K562 (cell line): ENCODE data around the gene SEC24B. TPM values are rescaled to one million over a fixed set of nuclear protein-coding genes. Genes with fewer than 3 reads are reported as not detected.

Source experiments
- ARID2 ChIP-seq: fragments of 450-650 bp; IDR thresholded peaks from 2 replicates; pipeline ENCODE4 v1.6.1; 2017; ENCODE audit warnings: antibody characterized with exemption, mild to moderate bottlenecking
- CTBP1 ChIP-seq: fragments of 450-650 bp; IDR thresholded peaks from 2 replicates; pipeline ENCODE4 v1.6.1; 2016; ENCODE audit warnings: borderline replicate concordance
- CXXC5 ChIP-seq: fragments of 250-450 bp; sonication (Bioruptor Pico); IDR thresholded peaks from 2 replicates; pipeline ENCODE4 v1.8.0; 2022; ENCODE audit warnings: inconsistent platforms, mild to moderate bottlenecking, moderate library complexity
- EZH2 ChIP-seq: IDR thresholded peaks from 2 replicates; pipeline ENCODE4 v1.6.1; 2012; ENCODE audit warnings: low read depth, mild to moderate bottlenecking, inconsistent platforms, low read length, borderline replicate concordance
- LARP7 ChIP-seq: fragments of 450-650 bp; IDR thresholded peaks from 2 replicates; pipeline ENCODE4 v1.6.1; 2016
- MAFF ChIP-seq: IDR thresholded peaks from 2 replicates; pipeline ENCODE4 v1.6.1; 2012; ENCODE audit warnings: low read length, improper control_type of control experiment
- MCM3 ChIP-seq: fragments of 450-650 bp; IDR thresholded peaks from 2 replicates; pipeline ENCODE4 v1.6.1; 2016
- NONO ChIP-seq, 2 experiments: fragments of 200-400 bp in 1 of 2; fragments of 450-650 bp in 1 of 2; formaldehyde crosslinking in 1 of 2; IDR thresholded peaks; 2 replicates each; pipeline ENCODE4 v1.6.1; 2017; ENCODE audit warnings: low read depth in 2 of 2, mild to moderate bottlenecking in 2 of 2, moderate library complexity in 2 of 2, low read length in 1 of 2
- PHF8 ChIP-seq: fragments of 200-600 bp; sonication (generic); IDR thresholded peaks from 2 replicates; pipeline ENCODE4 v1.6.1; 2012; ENCODE audit warnings: mixed run types, mild to moderate bottlenecking, inconsistent platforms, low read length, moderate library complexity, borderline replicate concordance
- RBM25 ChIP-seq: fragments of 200-400 bp; formaldehyde crosslinking; IDR thresholded peaks from 2 replicates; pipeline ENCODE4 v1.6.1; 2018; ENCODE audit warnings: low read length, low read depth, moderate library complexity; ENCODE audit not compliant: severe bottlenecking
- TBP ChIP-seq: optimal IDR thresholded peaks from 2 replicates; pipeline ENCODE3; 2011; ENCODE audit warnings: low read depth, low read length, improper control_type of control experiment
- ZNF175 ChIP-seq: fragments of 200-800 bp; sonication (Bioruptor generic); IDR thresholded peaks from 2 replicates; pipeline ENCODE4 v1.6.1; 2016; ENCODE audit warnings: low read depth, mild to moderate bottlenecking, missing genetic modification characterization, missing compliant biosample characterization
- ZNF584 ChIP-seq: fragments of 200-800 bp; sonication (Bioruptor generic); IDR thresholded peaks from 2 replicates; pipeline ENCODE4 v1.6.1; 2016; ENCODE audit warnings: low read depth, mild to moderate bottlenecking, missing genetic modification characterization, missing compliant biosample characterization
- polyA plus RNA-seq, 8 experiments: library from polyadenylated mRNA; depleted of rRNA in 4 of 8; stranded (reverse) in 5 of 8; unstranded in 3 of 8; fragments of >200 nt; fragmentation: Nextera tagmentation in 2 of 8; fragmentation: Illumina TruSeq in 1 of 8; extraction: Ambion mirVana in 2 of 8; extraction: Trizol in 1 of 8; gene quantifications; 2 replicates each; pipeline versions ENCODE4 v1.2.1 to v1.2.3, GENCODE V29; 2011 to 2014; ENCODE audit warnings: inconsistent platforms in 1 of 8, missing spikeins in 1 of 8
- total RNA-seq, 7 experiments: library from RNA; depleted of rRNA in 6 of 7; stranded (reverse); fragments of >200 nt in 6 of 7; fragmentation: Illumina TruSeq in 2 of 7; extraction: Trizol in 2 of 7; gene quantifications; 2 replicates each; pipeline versions ENCODE4 v1.2.1 to v1.2.3, GENCODE V29; 2011 to 2021; ENCODE audit warnings: low replicate concordance in 1 of 7
- TF ChIP-seq, protein P1 (sequence below): fragments of 450-650 bp; formaldehyde crosslinking; IDR thresholded peaks from 2 replicates; pipeline ENCODE4 v1.4.0; 2020; ENCODE audit warnings: mild to moderate bottlenecking, mixed read lengths
- TF ChIP-seq, protein P2 (sequence below): fragments of 450-650 bp; IDR thresholded peaks from 2 replicates; pipeline ENCODE4 v1.6.1; 2016; ENCODE audit warnings: low read depth

The SEC24B gene
- total and polyA plus RNA-seq, 9 of the 15 experiments (the other 6 are each of a cell fraction or from before 2014, with no cell fraction given): 6.3 to 46.4 (median 17.1) TPM

DNA sequence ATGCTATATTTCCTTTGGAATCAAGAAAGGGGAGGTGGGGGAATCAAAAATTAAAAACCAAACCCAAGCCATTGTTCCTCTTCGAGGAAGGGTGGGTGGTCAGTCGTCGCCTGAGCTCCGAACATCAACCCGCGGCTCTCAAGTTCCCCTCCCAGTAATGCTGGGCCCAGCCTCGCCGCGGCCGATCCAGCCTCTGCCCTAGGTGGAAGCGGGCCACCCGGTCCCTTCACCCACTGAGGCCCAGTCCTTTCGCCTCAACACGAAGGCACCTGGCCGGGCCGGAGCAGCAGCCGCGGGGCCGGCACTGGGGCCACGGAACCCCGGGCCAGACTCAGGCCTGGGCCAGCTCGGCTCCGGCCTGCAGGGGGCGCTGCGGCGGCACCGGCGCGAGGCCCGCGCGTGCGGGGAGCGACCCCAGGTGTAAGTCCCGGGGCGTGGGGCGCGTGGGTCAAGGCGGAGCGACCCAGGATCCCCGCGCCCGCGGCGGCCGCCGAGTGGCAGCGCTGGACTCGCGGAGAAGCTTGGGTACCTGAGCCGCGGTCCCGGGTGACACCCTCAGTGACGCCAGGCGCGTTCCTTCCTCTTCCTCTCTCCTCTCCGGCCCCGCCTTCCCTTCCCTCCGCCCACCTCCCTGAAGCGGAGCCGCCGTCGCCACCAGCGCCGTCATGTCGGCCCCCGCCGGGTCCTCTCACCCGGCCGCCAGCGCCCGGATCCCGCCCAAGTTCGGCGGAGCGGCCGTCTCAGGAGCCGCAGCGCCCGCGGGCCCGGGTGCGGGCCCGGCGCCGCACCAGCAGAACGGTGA, at the start of gene SEC24B (continued):
- TF ChIP-seq, protein P1, sequence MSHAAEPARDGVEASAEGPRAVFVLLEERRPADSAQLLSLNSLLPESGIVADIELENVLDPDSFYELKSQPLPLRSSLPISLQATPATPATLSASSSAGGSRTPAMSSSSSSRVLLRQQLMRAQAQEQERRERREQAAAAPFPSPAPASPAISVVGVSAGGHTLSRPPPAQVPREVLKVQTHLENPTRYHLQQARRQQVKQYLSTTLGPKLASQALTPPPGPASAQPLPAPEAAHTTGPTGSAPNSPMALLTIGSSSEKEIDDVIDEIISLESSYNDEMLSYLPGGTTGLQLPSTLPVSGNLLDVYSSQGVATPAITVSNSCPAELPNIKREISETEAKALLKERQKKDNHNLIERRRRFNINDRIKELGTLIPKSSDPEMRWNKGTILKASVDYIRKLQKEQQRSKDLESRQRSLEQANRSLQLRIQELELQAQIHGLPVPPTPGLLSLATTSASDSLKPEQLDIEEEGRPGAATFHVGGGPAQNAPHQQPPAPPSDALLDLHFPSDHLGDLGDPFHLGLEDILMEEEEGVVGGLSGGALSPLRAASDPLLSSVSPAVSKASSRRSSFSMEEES: no peak
- no peak for TF ChIP-seq MAFF
- TF ChIP-seq TBP: peak; percentile 46
- TF ChIP-seq EZH2: no peak
- peak; percentile 70; the same call in 1 of the 2 replicates for TF ChIP-seq ZNF175 (CRISPR knock-in tag)
- TF ChIP-seq, protein P2, sequence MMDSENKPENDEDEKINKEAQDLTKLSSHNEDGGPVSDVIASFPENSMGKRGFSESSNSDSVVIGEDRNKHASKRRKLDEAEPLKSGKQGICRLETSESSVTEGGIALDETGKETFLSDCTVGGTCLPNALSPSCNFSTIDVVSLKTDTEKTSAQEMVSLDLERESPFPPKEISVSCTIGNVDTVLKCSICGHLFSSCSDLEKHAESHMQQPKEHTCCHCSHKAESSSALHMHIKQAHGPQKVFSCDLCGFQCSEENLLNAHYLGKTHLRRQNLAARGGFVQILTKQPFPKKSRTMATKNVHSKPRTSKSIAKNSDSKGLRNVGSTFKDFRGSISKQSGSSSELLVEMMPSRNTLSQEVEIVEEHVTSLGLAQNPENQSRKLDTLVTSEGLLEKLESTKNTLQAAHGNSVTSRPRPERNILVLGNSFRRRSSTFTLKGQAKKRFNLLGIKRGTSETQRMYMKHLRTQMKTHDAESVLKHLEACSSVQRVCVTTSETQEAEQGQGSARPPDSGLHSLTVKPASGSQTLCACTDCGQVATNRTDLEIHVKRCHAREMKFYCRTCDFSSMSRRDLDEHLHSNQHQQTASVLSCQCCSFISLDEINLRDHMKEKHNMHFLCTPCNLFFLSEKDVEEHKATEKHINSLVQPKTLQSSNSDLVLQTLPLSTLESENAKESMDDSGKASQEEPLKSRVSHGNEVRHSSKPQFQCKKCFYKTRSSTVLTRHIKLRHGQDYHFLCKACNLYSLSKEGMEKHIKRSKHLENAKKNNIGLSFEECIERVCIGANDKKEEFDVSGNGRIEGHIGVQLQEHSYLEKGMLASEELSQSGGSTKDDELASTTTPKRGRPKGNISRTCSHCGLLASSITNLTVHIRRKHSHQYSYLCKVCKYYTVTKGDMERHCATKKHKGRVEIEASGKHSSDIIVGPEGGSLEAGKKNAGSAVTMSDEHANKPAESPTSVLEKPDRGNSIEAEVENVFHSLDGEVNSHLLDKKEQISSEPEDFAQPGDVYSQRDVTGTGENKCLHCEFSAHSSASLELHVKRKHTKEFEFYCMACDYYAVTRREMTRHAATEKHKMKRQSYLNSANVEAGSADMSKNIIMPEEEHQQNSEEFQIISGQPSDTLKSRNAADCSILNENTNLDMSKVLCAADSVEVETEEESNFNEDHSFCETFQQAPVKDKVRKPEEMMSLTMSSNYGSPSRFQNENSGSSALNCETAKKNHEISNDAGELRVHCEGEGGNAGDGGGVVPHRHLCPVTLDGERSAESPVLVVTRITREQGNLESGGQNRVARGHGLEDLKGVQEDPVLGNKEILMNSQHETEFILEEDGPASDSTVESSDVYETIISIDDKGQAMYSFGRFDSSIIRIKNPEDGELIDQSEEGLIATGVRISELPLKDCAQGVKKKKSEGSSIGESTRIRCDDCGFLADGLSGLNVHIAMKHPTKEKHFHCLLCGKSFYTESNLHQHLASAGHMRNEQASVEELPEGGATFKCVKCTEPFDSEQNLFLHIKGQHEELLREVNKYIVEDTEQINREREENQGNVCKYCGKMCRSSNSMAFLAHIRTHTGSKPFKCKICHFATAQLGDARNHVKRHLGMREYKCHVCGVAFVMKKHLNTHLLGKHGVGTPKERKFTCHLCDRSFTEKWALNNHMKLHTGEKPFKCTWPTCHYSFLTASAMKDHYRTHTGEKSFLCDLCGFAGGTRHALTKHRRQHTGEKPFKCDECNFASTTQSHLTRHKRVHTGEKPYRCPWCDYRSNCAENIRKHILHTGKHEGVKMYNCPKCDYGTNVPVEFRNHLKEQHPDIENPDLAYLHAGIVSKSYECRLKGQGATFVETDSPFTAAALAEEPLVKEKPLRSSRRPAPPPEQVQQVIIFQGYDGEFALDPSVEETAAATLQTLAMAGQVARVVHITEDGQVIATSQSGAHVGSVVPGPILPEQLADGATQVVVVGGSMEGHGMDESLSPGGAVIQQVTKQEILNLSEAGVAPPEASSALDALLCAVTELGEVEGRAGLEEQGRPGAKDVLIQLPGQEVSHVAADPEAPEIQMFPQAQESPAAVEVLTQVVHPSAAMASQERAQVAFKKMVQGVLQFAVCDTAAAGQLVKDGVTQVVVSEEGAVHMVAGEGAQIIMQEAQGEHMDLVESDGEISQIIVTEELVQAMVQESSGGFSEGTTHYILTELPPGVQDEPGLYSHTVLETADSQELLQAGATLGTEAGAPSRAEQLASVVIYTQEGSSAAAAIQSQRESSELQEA: no peak
- TF ChIP-seq ARID2: no peak
- TF ChIP-seq LARP7: no peak
- peak; percentile 86 for TF ChIP-seq CTBP1
- TF ChIP-seq CXXC5 (CRISPR knock-in tag): peak; percentile 94
- TF ChIP-seq NONO (IDR thresholded peaks at IDR 0.05; ENCODE audit: low read depth in 2 of 2, low read length in 1 of 2): peak; percentile 72 to 91
- peak; percentile 50 for TF ChIP-seq RBM25
- TF ChIP-seq PHF8: peak; percentile 74; the same call in 1 of the 2 replicates
- no peak for TF ChIP-seq MCM3
- TF ChIP-seq ZNF584 (CRISPR knock-in tag): no peak
